Motor neuron (in vitro differentiated cells): Measurements from ENCODE around the gene GPNMB. TPM values are rescaled to one million over a fixed set of nuclear protein-coding genes. Genes with fewer than 3 reads are reported as not detected.
"Not testable (repeated sequence)": the region's sequence is repeated elsewhere in the genome, so short reads cannot be mapped to it uniquely, and the experiment has no call there.

ENCODE experiments used
- ATAC-seq, 8 experiments: fragments of 200-7000 bp; cut with Tn5 transposase; replicated peaks in 6 of 8; 2 replicates each; pipeline ENCODE4 v1.8.0; 2021; ENCODE audit warnings: mild to moderate bottlenecking in 8 of 8, moderate library complexity in 8 of 8
- H3K27ac ChIP-seq, 2 donors: fragments of 250-450 bp; sonication (Bioruptor Pico); 2 replicates each; pipeline ENCODE4 v1.9.0; 2021; ENCODE audit warnings: antibody characterized with exemption in 2 of 2, mild to moderate bottlenecking in 2 of 2, moderate library complexity in 1 of 2
- H3K4me1 ChIP-seq, 2 donors: fragments of 250-450 bp; sonication (Bioruptor Pico); replicated peaks in 1 of 2; 2 replicates each; pipeline ENCODE4 v1.6.1; 2021; ENCODE audit warnings: antibody characterized with exemption in 2 of 2, mild to moderate bottlenecking in 2 of 2, moderate library complexity in 1 of 2
- H3K4me3 ChIP-seq, 5 donors: fragments of 250-450 bp; sonication (Bioruptor Pico); 2 replicates each; pipeline ENCODE4 v1.9.0; 2021; ENCODE audit warnings: antibody characterized with exemption in 5 of 5, mild to moderate bottlenecking in 5 of 5, moderate library complexity in 4 of 5
- WGBS, 10 experiments: fragments of 450-650 bp; shearing (Covaris generic); methylation state at CpG; one replicate each; pipeline ENCODE4 v1.0.0; 2022; 5-methylcytosine and 5-hydroxymethylcytosine counted together
- in situ Hi-C, 9 experiments: fragments of 400-800 bp; cut with MboI; loops; one replicate each; pipeline ENCODE4 v1.15.0; 2021; ENCODE audit warnings: low sequenced_read_pairs in 9 of 9, low pct_unique_long_range_greater_than_20kb in 2 of 9; ENCODE audit not compliant: unreplicated experiment in 9 of 9
- total RNA-seq, 8 experiments: library from RNA; unstranded; fragments of 300-600 nt; gene quantifications; 2 replicates each; pipeline versions ENCODE4 v1.2.3 to v1.2.4, GENCODE V29; 2022

GPNMB gene
- 1,000 to 10,000 TPM in 1 of 8 experiments, 100 to 1,000 TPM in 2, 1 to 10 TPM in 3, under 1 TPM in 2; 0.71 to 1,173 (median 4.1) TPM for total RNA-seq

GRCh38 chr7:23246555-23246954, at the start of gene GPNMB:
Gene GPNMB, plus strand, starts transcription at chr7:23246775. Its CDS starts 83 bp downstream, at chr7:23246858.
- peak; percentile 40 to 88 (median 71) for ATAC-seq
- no peak within 1 kb of the TSS for H3K27ac ChIP-seq
- H3K4me3 ChIP-seq, result peak within 1 kb of the TSS in 2 of 5 donors; percentile 16 to 22
- WGBS, 10 experiments, result 0 to 87% (median 52%) methylated on average over 2 to 7 of the region's 7 CpGs
- H3K4me1 ChIP-seq, result no peaks in the 10 kb centered on the region
- in situ Hi-C loops, result loop anchor here in 1 of 9 experiments (10.0 kb wide), 2 partner anchors 52 to 142 kb away; partner anchors contain the start of gene KLHL7

DNA sequence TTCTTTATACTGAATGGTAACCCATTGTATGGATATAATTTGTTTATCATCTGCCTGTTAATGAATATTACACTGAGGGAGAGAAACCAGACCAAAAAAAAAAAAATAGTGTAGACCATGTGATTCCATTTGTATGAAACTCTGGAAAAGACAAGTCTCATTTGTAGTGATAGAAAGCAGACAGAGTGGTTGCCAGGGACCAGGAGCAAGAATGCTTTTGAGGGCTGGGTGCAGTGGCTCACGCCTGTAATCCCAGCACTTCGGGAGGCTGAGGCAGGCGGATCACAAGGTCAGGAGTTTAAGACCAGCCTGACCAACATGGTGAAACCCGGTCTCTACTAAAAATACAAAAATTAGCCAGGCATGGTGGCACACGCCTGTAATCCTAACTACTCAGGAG, 48.8 kb upstream of the GPNMB start:
- H3K27ac ChIP-seq, H3K4me3 ChIP-seq, H3K4me1 ChIP-seq: not testable (repeated sequence)
- in situ Hi-C loops, result loop anchor here in 1 of 9 experiments (10.0 kb wide), 1 partner anchor 47 kb away; the partner anchor contains the start of gene GPNMB
- WGBS, 10 experiments, result 77 to 100% (median 80%) methylated on average over 1 to 4 of the region's 5 CpGs; no CpG with 5 or more reads in 6 of the 10 experiments
- ATAC-seq, result peak in 4 of 8 experiments; percentile 64 to 98 (median 79)

DNA sequence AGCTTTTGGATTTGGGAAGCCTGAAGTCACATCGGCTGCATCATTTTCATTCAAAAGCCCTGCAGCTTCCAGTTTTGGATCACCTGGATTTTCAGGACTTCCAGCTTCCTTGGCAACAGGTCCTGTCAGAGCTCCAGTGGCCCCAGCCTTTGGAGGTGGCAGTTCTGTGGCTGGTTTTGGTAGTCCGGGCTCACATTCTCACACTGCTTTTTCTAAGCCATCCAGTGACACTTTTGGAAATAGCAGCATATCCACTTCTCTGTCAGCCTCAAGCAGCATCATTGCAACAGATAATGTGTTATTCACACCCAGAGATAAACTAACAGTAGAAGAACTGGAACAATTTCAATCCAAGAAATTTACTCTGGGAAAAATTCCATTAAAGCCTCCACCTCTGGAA, 46.2 kb upstream of the GPNMB start:
- Histone ChIP-seq H3K27ac (no peak overlapping the region), H3K4me3 (no peak overlapping the region), H3K4me1 (peaks cover 0 to 3% of the 10 kb centered on the region in 2 donors)
- WGBS, 10 experiments, result 58 to 100% (median 96%) methylated on average over 1 to 2 of the region's 2 CpGs; no CpG with 5 or more reads in 4 of the 10 experiments
- no peak for ATAC-seq
- in situ Hi-C loops, result no loop called here

DNA sequence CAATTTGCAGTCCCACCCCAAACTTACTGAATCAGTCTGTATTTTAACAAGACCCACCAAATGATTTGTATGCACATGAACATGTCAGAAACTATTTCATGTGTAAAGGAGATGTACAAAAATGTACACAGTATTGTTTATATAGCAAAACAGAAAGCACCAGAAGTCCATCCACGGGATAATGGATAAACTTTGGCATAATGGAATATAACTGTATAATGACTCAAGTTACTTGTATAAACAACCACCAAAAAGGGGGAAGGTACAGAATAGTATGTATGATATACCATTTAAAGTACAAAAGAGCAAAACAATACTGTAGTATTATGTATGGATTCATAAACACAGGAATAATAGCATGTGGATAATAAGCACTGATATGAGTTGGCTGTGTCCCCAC, 42.3 kb upstream of the GPNMB start:
- WGBS, 10 experiments, result 60 to 100% (median 90%) methylated on average over 1 of the region's 1 CpG; no CpG with 5 or more reads in 2 of the 10 experiments
- Histone ChIP-seq H3K4me3 (no peak overlapping the region), H3K27ac (no peak overlapping the region), H3K4me1 (peaks cover 0 to 2% of the 10 kb centered on the region in 2 donors)
- in situ Hi-C loops, result no loop called here
- no peak for ATAC-seq

- no peak for ATAC-seq
- Histone ChIP-seq H3K4me1 (peaks cover 0 to 2% of the 10 kb centered on the region in 2 donors), H3K4me3 (no peak overlapping the region), H3K27ac (no peak overlapping the region)
- 80 to 100% (median 92%) methylated on average over 1 to 2 of the region's 2 CpGs; no CpG with 5 or more reads in 2 of the 10 experiments for WGBS, 10 experiments
- in situ Hi-C loops, result no loop called here
These were observed 41.0 kb upstream of the GPNMB start for GRCh38 chr7:23205577-23205908.

DNA sequence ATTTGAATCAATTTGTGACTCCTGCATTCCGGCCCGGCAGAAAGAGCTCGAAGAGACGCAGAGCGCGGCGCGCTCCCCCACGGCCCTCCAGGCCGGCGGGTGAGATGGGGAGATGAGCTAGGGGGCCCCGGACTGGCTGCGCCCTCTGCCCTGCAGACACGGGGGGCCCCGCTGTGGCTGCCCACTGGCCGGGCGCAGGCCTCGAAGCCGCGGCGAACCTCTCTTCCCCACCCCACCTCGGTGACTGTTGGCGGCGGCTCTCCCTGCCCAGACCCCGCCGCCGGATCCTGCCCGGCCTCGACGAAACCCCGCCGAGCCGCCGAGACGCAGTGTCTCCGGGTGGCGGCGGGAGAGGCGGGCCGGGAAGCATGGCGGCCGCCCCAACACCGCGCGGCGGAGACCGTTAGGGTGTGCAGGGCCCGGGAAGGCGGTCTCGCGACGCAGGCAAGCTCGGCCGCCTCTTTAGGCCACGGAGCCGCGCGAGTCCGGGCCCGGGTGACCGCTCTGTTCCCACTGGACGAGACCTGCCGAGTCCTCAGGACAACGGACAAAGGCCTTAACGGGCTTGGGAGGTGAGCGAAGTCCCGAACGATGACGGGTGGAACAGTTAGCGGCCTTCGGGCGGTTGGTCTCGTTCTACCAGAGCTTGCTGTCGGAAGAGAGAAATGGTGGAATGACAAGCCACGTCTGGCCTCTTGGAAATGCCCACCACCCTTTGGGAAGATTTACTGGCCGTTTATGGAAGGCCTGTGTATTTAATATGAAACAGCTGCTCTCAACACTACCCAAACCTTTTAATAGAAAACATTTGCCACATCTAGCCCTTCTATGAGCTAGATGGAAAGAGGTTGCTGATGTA, 40.4 kb upstream of the GPNMB start:
- in situ Hi-C loops, result no loop called here
- H3K4me3 ChIP-seq, result no peak overlapping the region
- H3K27ac ChIP-seq, result no peak overlapping the region
- WGBS, 10 experiments, result 56 to 100% (median 80%) methylated on average over 1 to 8 of the region's 76 CpGs; no CpG with 5 or more reads in 5 of the 10 experiments
- H3K4me1 ChIP-seq, result peaks cover 0 to 2% of the 10 kb centered on the region in 2 donors
- no peak for ATAC-seq

DNA sequence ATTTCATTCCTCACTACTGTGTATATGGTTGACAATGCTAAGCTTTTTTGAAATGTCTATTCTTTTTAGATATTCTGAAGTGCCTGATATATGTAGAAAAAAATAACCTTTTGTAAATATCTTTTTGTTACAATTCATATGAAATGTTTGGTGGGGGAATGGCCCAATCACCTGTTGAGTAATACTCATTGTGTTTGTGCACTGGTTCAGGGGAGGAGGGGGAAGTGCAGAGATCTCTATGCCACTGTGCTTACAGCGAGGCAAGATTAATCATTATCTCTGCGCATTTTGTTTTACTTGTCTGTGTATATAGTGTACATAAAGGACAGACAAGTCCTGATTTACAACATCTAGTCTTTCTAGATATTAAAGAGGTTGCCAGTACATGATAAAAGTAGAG, 39.6 kb upstream of the GPNMB start:
- in situ Hi-C loops, result no loop called here
- no peak for ATAC-seq
- Histone ChIP-seq H3K27ac (no peak overlapping the region), H3K4me1 (peaks cover 0 to 2% of the 10 kb centered on the region in 2 donors), H3K4me3 (no peak overlapping the region)
- 60 to 100% (median 100%) methylated on average over 1 to 2 of the region's 2 CpGs; no CpG with 5 or more reads in 4 of the 10 experiments for WGBS, 10 experiments

DNA sequence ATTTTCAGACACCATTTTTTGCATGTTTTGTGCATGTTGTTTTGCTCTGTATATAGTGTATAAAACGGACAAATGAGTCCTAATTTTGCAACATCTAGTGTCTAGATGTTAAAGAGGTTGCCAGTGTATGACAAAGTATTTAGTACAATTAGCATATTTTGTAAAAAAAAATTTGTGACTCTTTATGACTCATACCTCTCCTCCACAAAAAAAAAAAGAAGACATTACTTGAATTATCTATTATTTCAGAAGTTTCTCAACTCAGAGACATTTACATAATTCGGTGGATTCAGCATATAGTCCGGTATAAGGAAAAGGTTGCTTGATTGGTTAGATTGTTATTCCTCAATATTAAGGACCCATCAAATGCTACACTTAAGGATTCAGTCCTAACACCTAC, 38.7 kb upstream of the GPNMB start:
- WGBS, 10 experiments, result 27 to 100% (median 77%) methylated on average over 1 to 3 of the region's 3 CpGs
- peak in 2 of 8 experiments; percentile 71 to 89 for ATAC-seq
- no peak overlapping the region for H3K27ac ChIP-seq
- no peak overlapping the region for H3K4me3 ChIP-seq
- H3K4me1 ChIP-seq, result peaks cover 0 to 2% of the 10 kb centered on the region in 2 donors
- in situ Hi-C loops, result no loop called here

- no peak for ATAC-seq
- no peak overlapping the region for H3K4me3 ChIP-seq
- H3K27ac ChIP-seq, result no peak overlapping the region
- 62 to 100% (median 75%) methylated on average over 1 to 4 of the region's 4 CpGs for WGBS, 10 experiments
- peaks cover 0 to 2% of the 10 kb centered on the region in 2 donors for H3K4me1 ChIP-seq
- in situ Hi-C loops, result no loop called here
These were observed 38.3 kb upstream of the GPNMB start for GRCh38 chr7:23208316-23208715.

DNA sequence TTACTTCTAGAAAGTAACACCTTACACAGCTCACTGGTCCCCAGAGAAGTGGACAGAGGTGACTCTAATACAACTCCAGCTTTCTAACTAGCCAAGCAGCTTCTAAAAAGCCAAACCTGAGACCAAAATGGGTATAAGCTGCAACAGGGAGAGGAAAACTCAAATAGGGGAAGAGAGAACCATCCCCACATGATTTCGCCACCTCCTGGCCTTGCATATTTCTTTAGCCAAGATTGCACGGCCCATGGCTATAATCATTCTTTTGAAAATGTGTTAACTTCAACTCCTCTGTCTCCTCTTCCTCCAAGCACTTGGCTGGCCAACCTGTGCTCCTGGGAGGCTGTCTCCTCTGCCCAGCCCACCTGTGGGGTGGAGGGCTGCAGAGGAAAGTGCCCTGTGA, 36.1 kb upstream of the GPNMB start:
- Histone ChIP-seq H3K27ac (no peak overlapping the region), H3K4me3 (no peak overlapping the region), H3K4me1 (peaks cover 0 to 2% of the 10 kb centered on the region in 2 donors)
- no peak for ATAC-seq
- 80 to 100% (median 89%) methylated on average over 1 to 2 of the region's 2 CpGs; no CpG with 5 or more reads in 4 of the 10 experiments for WGBS, 10 experiments
- in situ Hi-C loops, result no loop called here

GRCh38 chr7:23211589-23211988, 35.0 kb upstream of the GPNMB start:
- 40 to 100% (median 78%) methylated on average over 1 to 9 of the region's 11 CpGs; no CpG with 5 or more reads in 4 of the 10 experiments for WGBS, 10 experiments
- peak in 1 of 8 experiments; percentile 53 for ATAC-seq
- Histone ChIP-seq H3K27ac (no peak overlapping the region), H3K4me3 (no peak overlapping the region), H3K4me1 (peaks cover 0 to 2% of the 10 kb centered on the region in 2 donors)
- in situ Hi-C loops, result no loop called here

- in situ Hi-C loops, result no loop called here
- no peak overlapping the region for H3K4me3 ChIP-seq
- 0 to 94% (median 87%) methylated on average over 1 to 2 of the region's 2 CpGs; no CpG with 5 or more reads in 2 of the 10 experiments for WGBS, 10 experiments
- ATAC-seq, result no peak
- no peaks in the 10 kb centered on the region for H3K4me1 ChIP-seq
- no peak overlapping the region for H3K27ac ChIP-seq
These were observed 34.2 kb upstream of the GPNMB start for GRCh38 chr7:23212395-23212794.

- 20 to 100% (median 74%) methylated on average over 1 to 4 of the region's 4 CpGs; no CpG with 5 or more reads in 2 of the 10 experiments for WGBS, 10 experiments
- in situ Hi-C loops, result no loop called here
- no peaks in the 10 kb centered on the region for H3K4me1 ChIP-seq
- H3K4me3 ChIP-seq, result no peak overlapping the region
- ATAC-seq, result no peak
- no peak overlapping the region for H3K27ac ChIP-seq
These were observed 33.7 kb upstream of the GPNMB start for GRCh38 chr7:23212841-23213240.
